Esophagus squamous epithelium (tissue), 4 donors: Measurements from ENCODE around the gene VAV3.

Experiments
- CTCF ChIP-seq, 6 experiments: fragments of 450-650 bp in 4 of 6; fragments of 200-600 bp in 2 of 6; sonication (generic) in 2 of 6; IDR thresholded peaks; one replicate each; pipeline ENCODE4 v1.5.1; 2016 to 2019; ENCODE audit warnings: antibody characterized with exemption in 6 of 6, mild to moderate bottlenecking in 4 of 6, moderate library complexity in 4 of 6
- POLR2A ChIP-seq, 4 donors: fragments of 450-650 bp; IDR thresholded peaks; one replicate each; pipeline ENCODE4 v1.6.1; 2017; ENCODE audit warnings: antibody characterized with exemption in 4 of 4, mild to moderate bottlenecking in 4 of 4, moderate library complexity in 3 of 4

- TF ChIP-seq CTCF (IDR thresholded peaks at IDR 0.05) (no peak), POLR2A (IDR thresholded peaks at IDR 0.05) (no peak)
These were observed 97.6 kb downstream of the VAV3 start for GRCh38 chr1:107867422-107867821.
